Neural progenitor cell (in vitro differentiated cells): ENCODE data around the gene ZNF280B. TPM values are rescaled to one million over a fixed set of nuclear protein-coding genes. Genes with fewer than 3 reads are reported as not detected.

ENCODE experiments used
- DNase-seq: peaks from one replicate; pipeline ENCODE4 v3.0.0-alpha.2; 2016; ENCODE audit warnings: low spot score
- H2AFZ ChIP-seq: fragments of 200-600 bp; sonication (generic); replicated peaks from 2 replicates; pipeline ENCODE4 v1.6.1; 2016; ENCODE audit warnings: antibody characterized with exemption
- H3F3A ChIP-seq: fragments of 200-600 bp; sonication (generic); 2 replicates; pipeline ENCODE4 v1.6.1; 2016; ENCODE audit warnings: antibody characterized with exemption, low read depth
- H3K27ac ChIP-seq: fragments of 200-600 bp; sonication (generic); 2 replicates; pipeline ENCODE4 v1.5.1; 2016; ENCODE audit warnings: mild to moderate bottlenecking
- H3K27me3 ChIP-seq: fragments of 200-600 bp; sonication (generic); 2 replicates; pipeline ENCODE4 v1.6.1; 2016; ENCODE audit warnings: mild to moderate bottlenecking, moderate library complexity
- H3K36me3 ChIP-seq: fragments of 200-600 bp; sonication (generic); 2 replicates; pipeline ENCODE4 v1.5.1; 2016
- H3K4me1 ChIP-seq: fragments of 200-600 bp; sonication (generic); 2 replicates; pipeline ENCODE4 v1.6.1; 2016; ENCODE audit warnings: mixed run types
- H3K4me2 ChIP-seq: fragments of 200-600 bp; sonication (generic); 2 replicates; pipeline ENCODE4 v1.6.1; 2016
- H3K4me3 ChIP-seq: fragments of 200-600 bp; sonication (generic); 2 replicates; pipeline ENCODE4 v1.5.1; 2016
- H3K79me2 ChIP-seq: fragments of 200-600 bp; sonication (generic); 2 replicates; pipeline ENCODE4 v1.6.1; 2016; ENCODE audit warnings: low read depth
- H3K9ac ChIP-seq: fragments of 200-600 bp; sonication (generic); 2 replicates; pipeline ENCODE4 v1.6.1; 2016
- H3K9me3 ChIP-seq: fragments of 200-600 bp; sonication (generic); 2 replicates; pipeline ENCODE4 v1.5.1; 2016; ENCODE audit warnings: low read depth
- H4K20me1 ChIP-seq: fragments of 200-600 bp; sonication (generic); 2 replicates; pipeline ENCODE4 v1.6.1; 2016; ENCODE audit warnings: low read depth
- H3K27ac Mint-ChIP-seq: 3 replicates; pipeline ENCODE4 v1.8.0; 2021; ENCODE audit warnings: mixed read lengths
- H3K27me3 Mint-ChIP-seq: 2 replicates; pipeline ENCODE4 v1.8.0; 2022; ENCODE audit warnings: low read depth, mild to moderate bottlenecking, inconsistent platforms, moderate library complexity, mixed read lengths; ENCODE audit not compliant: insufficient read depth
- H3K36me3 Mint-ChIP-seq: 3 replicates; pipeline ENCODE4 v1.8.0; 2021; ENCODE audit warnings: mixed read lengths
- H3K4me1 Mint-ChIP-seq: 3 replicates; pipeline ENCODE4 v1.8.0; 2021; ENCODE audit warnings: mixed read lengths
- H3K4me3 Mint-ChIP-seq: 3 replicates; pipeline ENCODE4 v1.8.0; 2021; ENCODE audit warnings: mild to moderate bottlenecking, moderate library complexity, mixed read lengths
- H3K9me3 Mint-ChIP-seq: 3 replicates; pipeline ENCODE4 v1.8.0; 2020; ENCODE audit warnings: mixed read lengths
- CTCF ChIP-seq: fragments of 200-600 bp; sonication (generic); IDR thresholded peaks from 2 replicates; pipeline ENCODE4 v1.5.1; 2017; ENCODE audit warnings: antibody characterized with exemption, mild to moderate bottlenecking
- EZH2 ChIP-seq: fragments of 200-600 bp; sonication (generic); IDR thresholded peaks from 2 replicates; pipeline ENCODE4 v1.6.1; 2017; ENCODE audit warnings: antibody characterized with exemption, mild to moderate bottlenecking, moderate library complexity
- EZH2phosphoT487 ChIP-seq: fragments of 200-600 bp; sonication (generic); IDR thresholded peaks from 2 replicates; pipeline ENCODE4 v1.6.1; 2017; ENCODE audit warnings: antibody characterized with exemption
- total RNA-seq: library from RNA; depleted of rRNA; stranded (reverse); fragments of >200 nt; gene quantifications from 2 replicates; pipeline ENCODE4 v1.2.3, GENCODE V29; 2015; ENCODE audit warnings: low replicate concordance

ZNF280B gene
- total RNA-seq, 1 donor from 2014 or later, result 14.2 TPM

GRCh38 chr22:22521631-22522030 is 13.1 kb upstream of the ZNF280B start:
- H4K20me1 ChIP-seq, result no peaks in the 10 kb centered on the region
- no peaks in the 10 kb centered on the region for H3K79me2 ChIP-seq
- H3K4me1 ChIP-seq, result peaks cover 21% of the 10 kb centered on the region
- H3F3A ChIP-seq, result peaks cover 16% of the 10 kb centered on the region
- H3K36me3 Mint-ChIP-seq, result no peaks in the 10 kb centered on the region
- no peak overlapping the region for H3K4me3 Mint-ChIP-seq
- H3K9me3 Mint-ChIP-seq, result no peaks in the 10 kb centered on the region
- no peak overlapping the region for H3K27ac ChIP-seq
- H3K9ac ChIP-seq, result no peak overlapping the region
- H3K36me3 ChIP-seq, result no peaks in the 10 kb centered on the region
- no peak for TF ChIP-seq EZH2
- no peak for TF ChIP-seq EZH2phosphoT487
- no peak for TF ChIP-seq CTCF
- no peak for DNase-seq
- H3K27me3 ChIP-seq, result peaks cover 46% of the 10 kb centered on the region
- no peak overlapping the region for H3K4me2 ChIP-seq
- H3K4me3 ChIP-seq, result no peak overlapping the region
- no peak overlapping the region for H3K27ac Mint-ChIP-seq
- peaks cover 18% of the 10 kb centered on the region for H3K4me1 Mint-ChIP-seq
- H3K9me3 ChIP-seq, result no peaks in the 10 kb centered on the region
- H2AFZ ChIP-seq, result no peak overlapping the region
- H3K27me3 Mint-ChIP-seq, result no peaks in the 10 kb centered on the region

GRCh38 chr22:22520667-22521602 is 12.4 kb upstream of the ZNF280B start:
- no peaks in the 10 kb centered on the region for H4K20me1 ChIP-seq
- no peak overlapping the region for H3K4me3 Mint-ChIP-seq

GRCh38 chr22:22520020-22520656 is 11.6 kb upstream of the ZNF280B start, which contains the start of gene ZNF280A:
TSS of gene ZNF280A (minus strand) at chr22:22520270. CDS start at chr22:22515630, 4,640 bp downstream.
- Histone ChIP-seq H3K79me2 (no peaks in the 10 kb centered on the region), H3K27me3 (peaks cover 46% of the 10 kb centered on the region), H3K9ac (no peak within 1 kb of the TSS), H3K4me1 (peaks cover 21% of the 10 kb centered on the region), H3K4me3 (peak within 1 kb of the TSS; percentile 34), H3K27ac (no peak within 1 kb of the TSS), H3F3A (peaks cover 16% of the 10 kb centered on the region), H3K9me3 (no peaks in the 10 kb centered on the region), H3K36me3 (no peaks in the 10 kb centered on the region), H3K4me2 (peak within 1 kb of the TSS; percentile 71), H2AFZ (peak within 1 kb of the TSS; percentile 84), H4K20me1 (no peaks in the 10 kb centered on the region)
- Mint-ChIP-seq H3K9me3 (no peaks in the 10 kb centered on the region), H3K36me3 (no peaks in the 10 kb centered on the region), H3K4me1 (peaks cover 18% of the 10 kb centered on the region), H3K4me3 (peak within 1 kb of the TSS; percentile 39), H3K27me3 (peaks cover 2% of the 10 kb centered on the region), H3K27ac (peak within 1 kb of the TSS; percentile 3)
- peak; percentile 47 for DNase-seq
- no peak for TF ChIP-seq EZH2phosphoT487
- TF ChIP-seq CTCF, result no peak
- no peak for TF ChIP-seq EZH2

More at GRCh38 chr22:22520667-22521602, 12.4 kb upstream of the ZNF280B start:
- peak overlapping the region; percentile 84 for H2AFZ ChIP-seq
- no peak overlapping the region for H3K27ac ChIP-seq
- H3K36me3 Mint-ChIP-seq, result no peaks in the 10 kb centered on the region
- no peaks in the 10 kb centered on the region for H3K36me3 ChIP-seq
- H3K9ac ChIP-seq, result no peak overlapping the region
- H3K9me3 ChIP-seq, result no peaks in the 10 kb centered on the region
- no peak overlapping the region for H3K27ac Mint-ChIP-seq
- TF ChIP-seq CTCF (no peak), EZH2 (no peak), EZH2phosphoT487 (no peak)
- H3K9me3 Mint-ChIP-seq, result no peaks in the 10 kb centered on the region
- peaks cover 16% of the 10 kb centered on the region for H3F3A ChIP-seq
- peak overlapping the region; percentile 34 for H3K4me3 ChIP-seq
- H3K4me1 ChIP-seq, result peaks cover 21% of the 10 kb centered on the region
- DNase-seq, result peak; percentile 30
- peaks cover 46% of the 10 kb centered on the region for H3K27me3 ChIP-seq
- no peaks in the 10 kb centered on the region for H3K79me2 ChIP-seq
- peaks cover 18% of the 10 kb centered on the region for H3K4me1 Mint-ChIP-seq
- H3K27me3 Mint-ChIP-seq, result peaks cover 2% of the 10 kb centered on the region
- H3K4me2 ChIP-seq, result peak overlapping the region; percentile 71
